H9 (cell line): ENCODE data around the gene OR2S2. TPM values are rescaled to one million over a fixed set of nuclear protein-coding genes. Genes with fewer than 3 reads are reported as not detected.
A peak's percentile ranks its signal among the peaks of the same experiment; 100 is the strongest.
"Not testable (repeated sequence)": the region's sequence is repeated elsewhere in the genome, so short reads cannot be mapped to it uniquely, and the experiment has no call there.

Experiments
- DNase-seq: peaks from one replicate; pipeline ENCODE4 v3.0.0-alpha.2; 2017
- H2AFZ ChIP-seq: one replicate; pipeline ENCODE4 v1.6.1; 2013; ENCODE audit warnings: mild to moderate bottlenecking, low read length, control low read depth, moderate library complexity
- H2AK5ac ChIP-seq: 2 replicates; pipeline ENCODE4 v1.6.1; 2013; ENCODE audit warnings: low read length, control low read depth, mixed read lengths; ENCODE audit not compliant: insufficient read length
- H2BK120ac ChIP-seq: one replicate; pipeline ENCODE4 v1.6.1; 2013; ENCODE audit warnings: low read depth, mild to moderate bottlenecking, low read length, control low read depth, inconsistent platforms; ENCODE audit not compliant: poor library complexity, severe bottlenecking
- H2BK12ac ChIP-seq: 2 replicates; pipeline ENCODE4 v1.6.1; 2013; ENCODE audit warnings: low read length, control low read depth, mixed read lengths, low read depth; ENCODE audit not compliant: insufficient read length
- H2BK15ac ChIP-seq: 2 replicates; pipeline ENCODE4 v1.6.1; 2013; ENCODE audit warnings: low read depth, low read length, control low read depth
- H2BK20ac ChIP-seq: one replicate; pipeline ENCODE4 v1.6.1; 2013; ENCODE audit warnings: low read depth, mild to moderate bottlenecking, low read length, control low read depth, inconsistent platforms; ENCODE audit not compliant: poor library complexity, severe bottlenecking
- H2BK5ac ChIP-seq: 2 replicates; pipeline ENCODE4 v1.6.1; 2013; ENCODE audit warnings: low read length, control low read depth, mixed read lengths; ENCODE audit not compliant: insufficient read length
- H3K14ac ChIP-seq: 2 replicates; pipeline ENCODE4 v1.6.1; 2013; ENCODE audit warnings: low read length, control low read depth; ENCODE audit not compliant: insufficient read depth
- H3K18ac ChIP-seq: 2 replicates; pipeline ENCODE4 v1.6.1; 2013; ENCODE audit warnings: low read depth, mild to moderate bottlenecking, mixed read lengths, low read length, control low read depth; ENCODE audit not compliant: insufficient read length
- H3K23ac ChIP-seq: 2 replicates; pipeline ENCODE4 v1.6.1; 2013; ENCODE audit warnings: low read length, control low read depth, mixed read lengths, low read depth; ENCODE audit not compliant: insufficient read length
- H3K23me2 ChIP-seq: 2 replicates; pipeline ENCODE4 v1.6.1; 2013; ENCODE audit warnings: low read depth, mild to moderate bottlenecking, mixed read lengths, low read length, control low read depth; ENCODE audit not compliant: insufficient read length, poor library complexity, severe bottlenecking
- H3K27ac ChIP-seq: 2 replicates; pipeline ENCODE4 v1.5.1; 2013; ENCODE audit warnings: low read length, control low read depth, mixed read lengths, low read depth; ENCODE audit not compliant: insufficient read length
- H3K27me3 ChIP-seq: 2 replicates; pipeline ENCODE4 v1.6.1; 2013; ENCODE audit warnings: low read length, control low read depth, inconsistent platforms; ENCODE audit not compliant: insufficient read depth
- H3K4ac ChIP-seq: 2 replicates; pipeline ENCODE4 v1.6.1; 2013; ENCODE audit warnings: low read depth, mild to moderate bottlenecking, control low read depth, inconsistent platforms, low read length, moderate library complexity
- H3K4me1 ChIP-seq: 2 replicates; pipeline ENCODE4 v1.6.1; 2013; ENCODE audit warnings: low read length, control low read depth, inconsistent platforms; ENCODE audit not compliant: insufficient read depth
- H3K4me2 ChIP-seq: 2 replicates; pipeline ENCODE4 v1.6.1; 2013; ENCODE audit warnings: low read length, control low read depth, mixed read lengths; ENCODE audit not compliant: insufficient read length, insufficient read depth
- H3K56ac ChIP-seq: 2 replicates; pipeline ENCODE4 v1.6.1; 2013; ENCODE audit warnings: low read depth, mild to moderate bottlenecking, mixed read lengths, low read length, control low read depth; ENCODE audit not compliant: insufficient read length
- H3K79me1 ChIP-seq: 2 replicates; pipeline ENCODE4 v1.6.1; 2013; ENCODE audit warnings: low read depth, mild to moderate bottlenecking, moderate library complexity, low read length, control low read depth, inconsistent platforms; ENCODE audit not compliant: insufficient read depth, poor library complexity, severe bottlenecking
- H3K79me2 ChIP-seq: 2 replicates; pipeline ENCODE4 v1.6.1; 2013; ENCODE audit warnings: low read length, control low read depth, inconsistent platforms; ENCODE audit not compliant: insufficient read depth
- H3K9ac ChIP-seq: 2 replicates; pipeline ENCODE4 v1.6.1; 2013; ENCODE audit warnings: low read length, control low read depth, mixed read lengths; ENCODE audit not compliant: insufficient read length; ENCODE audit errors: extremely low read depth
- H3K9me3 ChIP-seq: one replicate; pipeline ENCODE4 v1.6.1; 2013; ENCODE audit warnings: low read depth, low read length, inconsistent platforms; ENCODE audit not compliant: control insufficient read depth
- H3T11ph ChIP-seq: one replicate; pipeline ENCODE4 v1.6.1; 2013; ENCODE audit warnings: mild to moderate bottlenecking, low read length, control low read depth, inconsistent platforms
- H4K20me1 ChIP-seq: one replicate; pipeline ENCODE4 v1.6.1; 2013; ENCODE audit not compliant: control insufficient read depth, insufficient read length, insufficient read depth
- H4K5ac ChIP-seq: 2 replicates; pipeline ENCODE4 v1.6.1; 2013; ENCODE audit warnings: low read depth, mild to moderate bottlenecking, mixed read lengths, low read length, control low read depth; ENCODE audit not compliant: insufficient read length
- H4K8ac ChIP-seq: replicated peaks from 2 replicates; pipeline ENCODE4 v1.6.1; 2013; ENCODE audit warnings: low read length, control low read depth, mixed read lengths, low read depth; ENCODE audit not compliant: insufficient read length
- H4K91ac ChIP-seq: 2 replicates; pipeline ENCODE4 v1.6.1; 2013; ENCODE audit warnings: low read depth, mild to moderate bottlenecking, moderate library complexity, mixed read lengths, low read length, control low read depth; ENCODE audit not compliant: insufficient read length
- H3K27ac Mint-ChIP-seq, 3 experiments: 2 replicates in 2 of 3; 3 replicates in 1 of 3; pipeline ENCODE4 v1.8.0; 2020 to 2021; ENCODE audit warnings: mixed read lengths in 3 of 3, mild to moderate bottlenecking in 1 of 3, moderate library complexity in 1 of 3
- H3K27me3 Mint-ChIP-seq: 2 replicates; pipeline ENCODE4 v1.8.0; 2021; ENCODE audit warnings: low read depth, mild to moderate bottlenecking, moderate library complexity, mixed read lengths
- H3K36me3 Mint-ChIP-seq, 3 experiments: 2 replicates in 2 of 3; 3 replicates in 1 of 3; pipeline ENCODE4 v1.8.0; 2020 to 2021; ENCODE audit warnings: low read depth in 3 of 3, mixed read lengths in 3 of 3; ENCODE audit not compliant: insufficient read depth in 1 of 3
- H3K4me1 Mint-ChIP-seq, 2 experiments: 2 replicates each; pipeline ENCODE4 v1.8.0; 2020; ENCODE audit warnings: mixed read lengths in 2 of 2
- H3K4me3 Mint-ChIP-seq, 2 experiments: 2 replicates in 1 of 2; 3 replicates in 1 of 2; pipeline ENCODE4 v1.8.0; 2020 to 2021; ENCODE audit warnings: mild to moderate bottlenecking in 2 of 2, mixed read lengths in 2 of 2, moderate library complexity in 1 of 2
- H3K9me3 Mint-ChIP-seq, 2 experiments: 2 replicates in 1 of 2; 3 replicates in 1 of 2; pipeline ENCODE4 v1.8.0; 2020; ENCODE audit warnings: mild to moderate bottlenecking in 2 of 2, mixed read lengths in 2 of 2, moderate library complexity in 1 of 2
- WGBS: extraction: QIAGEN DNeasy Blood & Tissue Kit; methylation state at CpG from one replicate; pipeline ENCODE4 v1.1.7; 2013; ENCODE audit warnings: missing lambda C conversion rate, low lambda C conversion rate, mixed read lengths; ENCODE audit not compliant: insufficient read length; ENCODE audit errors: extremely low coverage; 5-methylcytosine and 5-hydroxymethylcytosine counted together
- total RNA-seq: library from RNA; stranded (reverse); gene quantifications from 2 replicates; pipeline ENCODE4 v1.2.1, GENCODE V29; 2021
- TF ChIP-seq, protein P1 (sequence below): fragments of 200-600 bp; sonication (generic); conservative IDR thresholded peaks from 3 replicates; pipeline ENCODE4 v1.8.0; 2021; ENCODE audit warnings: antibody characterized with exemption, mild to moderate bottlenecking

The OR2S2 gene
- total RNA-seq, 1 experiment from 2014 or later, result not detected

GRCh38 chr9:35914301-35914807, 43.6 kb downstream of the OR2S2 start:
- Histone ChIP-seq H3K9ac (no peak overlapping the region), H3K79me2 (no peaks in the 10 kb centered on the region), H3K9me3 (no peaks in the 10 kb centered on the region), H3T11ph (no peak overlapping the region), H3K23ac (no peak overlapping the region), H2BK5ac (no peak overlapping the region), H2BK120ac (no peak overlapping the region), H3K14ac (no peak overlapping the region), H4K5ac (no peak overlapping the region), H2BK20ac (no peak overlapping the region), H3K23me2 (no peaks in the 10 kb centered on the region), H2AFZ (no peak overlapping the region), H3K18ac (no peak overlapping the region), H4K91ac (no peak overlapping the region), H3K4me1 (0 out of 2 replicates have a peak, but pooled peaks cover 2% of the 10 kb centered on the region), H3K56ac (no peak overlapping the region), H3K79me1 (no peaks in the 10 kb centered on the region), H3K27ac (no peak overlapping the region), H3K27me3 (no peaks in the 10 kb centered on the region), H3K4me2 (no peak overlapping the region), H2AK5ac (no peak overlapping the region), H4K20me1 (no peaks in the 10 kb centered on the region), H4K8ac (no peak overlapping the region), H3K4ac (no peak overlapping the region), H2BK12ac (no peak overlapping the region), H2BK15ac (no peak overlapping the region)
- WGBS, result no CpG with 5 or more reads among the region's 9 CpGs
- peak; percentile 72 for DNase-seq
- Mint-ChIP-seq H3K27ac (no peak overlapping the region), H3K9me3 (no peaks in the 10 kb centered on the region), H3K4me1 (peaks cover 13 to 15% of the 10 kb centered on the region in 2 experiments), H3K36me3 (no peaks in the 10 kb centered on the region), H3K27me3 (no peaks in the 10 kb centered on the region), H3K4me3 (no peak overlapping the region)
- TF ChIP-seq, protein P1, sequence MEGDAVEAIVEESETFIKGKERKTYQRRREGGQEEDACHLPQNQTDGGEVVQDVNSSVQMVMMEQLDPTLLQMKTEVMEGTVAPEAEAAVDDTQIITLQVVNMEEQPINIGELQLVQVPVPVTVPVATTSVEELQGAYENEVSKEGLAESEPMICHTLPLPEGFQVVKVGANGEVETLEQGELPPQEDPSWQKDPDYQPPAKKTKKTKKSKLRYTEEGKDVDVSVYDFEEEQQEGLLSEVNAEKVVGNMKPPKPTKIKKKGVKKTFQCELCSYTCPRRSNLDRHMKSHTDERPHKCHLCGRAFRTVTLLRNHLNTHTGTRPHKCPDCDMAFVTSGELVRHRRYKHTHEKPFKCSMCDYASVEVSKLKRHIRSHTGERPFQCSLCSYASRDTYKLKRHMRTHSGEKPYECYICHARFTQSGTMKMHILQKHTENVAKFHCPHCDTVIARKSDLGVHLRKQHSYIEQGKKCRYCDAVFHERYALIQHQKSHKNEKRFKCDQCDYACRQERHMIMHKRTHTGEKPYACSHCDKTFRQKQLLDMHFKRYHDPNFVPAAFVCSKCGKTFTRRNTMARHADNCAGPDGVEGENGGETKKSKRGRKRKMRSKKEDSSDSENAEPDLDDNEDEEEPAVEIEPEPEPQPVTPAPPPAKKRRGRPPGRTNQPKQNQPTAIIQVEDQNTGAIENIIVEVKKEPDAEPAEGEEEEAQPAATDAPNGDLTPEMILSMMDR, result no peak

DNA sequence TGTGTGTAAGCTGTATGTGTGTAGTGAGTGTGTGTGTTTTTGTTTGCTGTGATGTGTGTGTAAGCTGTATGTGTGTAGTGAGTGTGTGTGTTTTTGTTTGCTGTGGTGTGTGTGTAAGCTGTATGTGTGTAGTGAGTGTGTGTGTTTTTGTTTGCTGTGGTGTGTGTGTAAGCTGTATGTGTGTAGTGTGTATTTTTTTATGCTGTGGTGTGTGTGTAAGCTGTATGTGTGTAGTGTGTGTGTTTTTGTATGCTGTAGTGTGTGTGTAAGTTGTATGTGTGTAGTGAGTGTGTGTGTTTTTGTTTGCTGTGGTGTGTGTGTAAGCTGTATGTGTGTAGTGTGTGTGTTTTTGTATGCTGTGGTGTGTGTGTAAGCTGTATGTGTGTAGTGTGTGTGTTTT, 44.5 kb downstream of the OR2S2 start:
- not testable (repeated sequence) for H2AFZ ChIP-seq, H3K79me1 ChIP-seq, H4K5ac ChIP-seq, H3K27ac ChIP-seq, H2BK12ac ChIP-seq, H3K27me3 Mint-ChIP-seq, H2BK5ac ChIP-seq, H4K20me1 ChIP-seq, H3K9me3 Mint-ChIP-seq, H4K8ac ChIP-seq, H2AK5ac ChIP-seq, H3K56ac ChIP-seq, H2BK120ac ChIP-seq, H3K27ac Mint-ChIP-seq, H3T11ph ChIP-seq, H2BK20ac ChIP-seq, H3K23me2 ChIP-seq, H3K27me3 ChIP-seq, H3K79me2 ChIP-seq, H3K4ac ChIP-seq, H3K18ac ChIP-seq, H3K4me2 ChIP-seq, H3K9ac ChIP-seq, H3K14ac ChIP-seq, H2BK15ac ChIP-seq, H3K9me3 ChIP-seq, H3K4me3 Mint-ChIP-seq, H3K4me1 ChIP-seq, H4K91ac ChIP-seq, DNase-seq, H3K36me3 Mint-ChIP-seq, H3K23ac ChIP-seq
- peaks cover 22 to 24% of the 10 kb centered on the region in 2 experiments for H3K4me1 Mint-ChIP-seq
